Kidney (tissue), 14 donors: ENCODE measurements around the gene SLC6A16. TPM values are rescaled to one million over a fixed set of nuclear protein-coding genes. Genes with fewer than 3 reads are reported as not detected.

Source experiments
- DNase-seq, 5 donors: peaks; one replicate each; pipeline ENCODE4 v3.0.0-alpha.2; 2013 to 2020
- FAIRE-seq: peaks from 2 replicates; lab custom pipeline; 2012; peaks lifted over from hg19 to GRCh38; lab: Jason Lieb, UNC
- H3K27ac ChIP-seq, 2 donors: one replicate each; pipeline ENCODE4 v1.7.0; 2013; ENCODE audit warnings: low read depth in 2 of 2, low read length in 2 of 2, inconsistent platforms in 1 of 2
- H3K27me3 ChIP-seq: one replicate; pipeline ENCODE4 v1.7.1; 2013; ENCODE audit warnings: low read length, inconsistent platforms; ENCODE audit not compliant: control insufficient read depth, insufficient read depth
- H3K36me3 ChIP-seq, 3 donors: one replicate each; pipeline versions ENCODE4 v1.7.0 to v1.7.1; 2013; ENCODE audit warnings: low read length in 3 of 3, control low read depth in 1 of 3, inconsistent platforms in 1 of 3; ENCODE audit not compliant: insufficient read depth in 3 of 3, control insufficient read depth in 2 of 3
- H3K4me1 ChIP-seq, 3 donors: one replicate each; pipeline versions ENCODE4 v1.7.0 to v1.7.1; 2013; ENCODE audit warnings: low read length in 3 of 3, inconsistent platforms in 1 of 3, low read depth in 1 of 3; ENCODE audit not compliant: control insufficient read depth in 2 of 3, insufficient read depth in 2 of 3
- H3K4me3 ChIP-seq, 3 donors: one replicate each; pipeline versions ENCODE4 v1.7.0 to v1.8.1; 2013; ENCODE audit warnings: low read length in 3 of 3, control low read depth in 1 of 3, inconsistent platforms in 1 of 3
- H3K9ac ChIP-seq, 3 donors: one replicate each; pipeline versions ENCODE4 v1.7.0 to v1.7.1; 2013; ENCODE audit warnings: low read length in 3 of 3, control low read depth in 1 of 3, inconsistent platforms in 1 of 3
- H3K9me3 ChIP-seq, 3 donors: one replicate each; pipeline versions ENCODE4 v1.7.0 to v1.7.1; 2013; ENCODE audit warnings: low read length in 3 of 3, control low read depth in 1 of 3, inconsistent platforms in 1 of 3; ENCODE audit not compliant: control insufficient read depth in 2 of 3, insufficient read depth in 1 of 3
- CTCF ChIP-seq: IDR thresholded peaks from 3 replicates; pipeline ENCODE4 v1.5.1; 2012; ENCODE audit warnings: mild to moderate bottlenecking, moderate library complexity, borderline replicate concordance; ENCODE audit not compliant: insufficient read depth; ENCODE audit errors: extremely low read depth
- intact Hi-C: fragments of 100-400 bp; cut with DNase I; formaldehyde crosslinking; loops from one replicate; pipeline ENCODE4 v1.11.1; 2022
- polyA plus RNA-seq: library from polyadenylated mRNA; stranded (reverse); fragments of 350-450 nt; fragmentation: Illumina TruSeq; extraction: RNeasy Lipid Tissue Mini Kit (QIAGEN cat#74804); gene quantifications from one replicate; pipeline ENCODE4 v1.2.3, GENCODE V29; 2014; ENCODE audit warnings: low read depth, low replicate concordance; ENCODE audit not compliant: insufficient read depth
- total RNA-seq: library from RNA; stranded (reverse); fragmentation: NEBNext Ultra II Directional; extraction: Animal tissue kit (Norgen Biotek cat#: 25700); gene quantifications from one replicate; pipeline ENCODE4 v1.2.1, GENCODE V29; 2021
- donor health status: control.
- donor health status: control.
- donor health status: control.
- donor health status: control.
- donor health status: control.
- donor health status: DM: yes; HTN: yes; CAD: no.
- donor health status: Normal renal cell carcinoma (clear cell type).

Gene SLC6A16
- total and polyA plus RNA-seq, 2 donors from 2014 or later: 1.5 to 3.7 TPM

GRCh38 chr19:49287141-49287770 is 37.7 kb downstream of the SLC6A16 start:
- H3K4me3 ChIP-seq: no peak overlapping the region
- no peaks in the 10 kb centered on the region for H3K36me3 ChIP-seq
- TF ChIP-seq CTCF: no peak
- no peaks in the 10 kb centered on the region for H3K4me1 ChIP-seq
- no peak overlapping the region for H3K9ac ChIP-seq
- H3K9me3 ChIP-seq: no peaks in the 10 kb centered on the region
- no peak for DNase-seq
- no peaks in the 10 kb centered on the region for H3K27me3 ChIP-seq
- intact Hi-C loops: no loop called here
- H3K27ac ChIP-seq: no peak overlapping the region
- no peak for FAIRE-seq

GRCh38 chr19:49282184-49282583 is 42.8 kb downstream of the SLC6A16 start:
- no peak for DNase-seq
- Histone ChIP-seq H3K4me1 (no peaks in the 10 kb centered on the region), H3K9me3 (no peaks in the 10 kb centered on the region), H3K36me3 (no peaks in the 10 kb centered on the region), H3K9ac (no peak overlapping the region), H3K27ac (no peak overlapping the region), H3K4me3 (no peak overlapping the region), H3K27me3 (no peaks in the 10 kb centered on the region)
- no peak for TF ChIP-seq CTCF
- intact Hi-C loops: no loop called here
- FAIRE-seq: no peak

- Histone ChIP-seq H3K27ac (no peak overlapping the region), H3K9me3 (peaks cover 0 to 3% (median 0%) of the 10 kb centered on the region in 3 donors), H3K4me3 (no peak overlapping the region), H3K4me1 (no peaks in the 10 kb centered on the region), H3K9ac (no peak overlapping the region), H3K36me3 (no peaks in the 10 kb centered on the region), H3K27me3 (no peaks in the 10 kb centered on the region)
- TF ChIP-seq CTCF: no peak
- DNase-seq (no peak), FAIRE-seq (no peak)
- intact Hi-C loops: no loop called here
These were observed 52.8 kb downstream of the SLC6A16 start for GRCh38 chr19:49272204-49272603.
